Measurements from ENCODE around the gene TMEM108. TPM values are rescaled to one million over a fixed set of nuclear protein-coding genes. Genes with fewer than 3 reads are reported as not detected.

Gene TMEM108
- total RNA-seq, 1 donor from 2014 or later = 1.3 TPM

DNA sequence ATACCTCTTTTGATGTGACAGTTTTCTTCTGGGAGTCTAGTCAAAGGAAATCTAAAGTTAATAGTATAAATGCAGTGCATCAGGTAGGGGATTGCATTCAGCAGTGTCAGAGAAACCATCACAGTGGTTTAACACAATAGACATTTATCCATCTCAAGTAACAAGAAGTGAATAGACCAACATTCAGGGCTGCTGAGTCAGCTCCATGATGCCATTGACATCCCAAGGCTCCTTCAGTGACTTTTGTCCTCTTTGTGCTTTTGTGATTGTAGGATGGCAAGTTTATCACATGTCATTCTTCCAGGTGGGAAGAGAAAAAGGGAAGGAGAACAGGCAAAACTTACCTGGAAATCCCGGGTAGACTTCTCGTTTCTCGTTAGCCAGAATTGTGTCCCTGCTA, 158.3 kb downstream of the TMEM108 start:
- no peak for DNase-seq (ENCODE audit: low spot score)
- intact Hi-C loops (cut with DNase I) = no loop called here

DNA sequence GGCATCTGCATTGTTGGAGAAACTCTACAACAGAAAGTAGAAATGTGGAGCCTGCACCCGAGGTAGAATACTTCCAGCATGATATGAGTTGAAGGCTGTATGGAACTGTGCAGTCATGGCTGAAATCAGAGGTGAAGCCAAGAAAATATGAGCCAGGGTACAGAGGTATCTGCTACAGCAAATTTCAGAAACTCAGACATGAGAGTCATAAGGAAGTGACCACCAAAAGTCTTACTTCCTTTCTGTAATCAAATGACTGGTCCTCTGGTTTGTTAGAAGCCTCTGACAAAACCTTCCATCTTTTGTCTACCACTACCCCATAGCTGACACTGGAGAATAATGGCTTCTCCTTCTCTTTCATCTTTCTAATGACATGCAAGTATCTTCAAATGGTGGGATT, 159.4 kb downstream of the TMEM108 start:
- no peak for DNase-seq (ENCODE audit: low spot score)
- intact Hi-C loops (cut with DNase I) = no loop called here

DNA sequence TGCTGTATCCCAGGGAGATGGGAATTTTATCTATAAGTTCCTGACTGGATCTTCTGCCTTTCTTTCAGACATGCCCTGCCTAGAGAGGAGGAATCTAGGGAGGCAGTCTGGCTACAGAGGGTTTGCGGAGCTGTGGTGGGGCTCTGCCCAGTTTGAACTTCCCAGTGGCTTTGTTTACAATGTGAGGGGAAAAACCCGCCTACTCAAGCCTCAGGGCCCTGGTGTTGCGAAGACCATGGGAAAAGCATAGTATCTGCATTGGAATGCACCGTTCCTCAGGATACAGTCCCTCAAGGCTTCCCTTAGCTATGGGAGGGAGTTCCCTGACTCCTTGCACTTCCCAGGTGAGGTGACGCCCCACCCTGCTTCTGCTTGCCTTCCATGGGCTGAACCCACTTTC, 168.7 kb downstream of the TMEM108 start:
- DNase-seq (ENCODE audit: low spot score) = no peak

DNA sequence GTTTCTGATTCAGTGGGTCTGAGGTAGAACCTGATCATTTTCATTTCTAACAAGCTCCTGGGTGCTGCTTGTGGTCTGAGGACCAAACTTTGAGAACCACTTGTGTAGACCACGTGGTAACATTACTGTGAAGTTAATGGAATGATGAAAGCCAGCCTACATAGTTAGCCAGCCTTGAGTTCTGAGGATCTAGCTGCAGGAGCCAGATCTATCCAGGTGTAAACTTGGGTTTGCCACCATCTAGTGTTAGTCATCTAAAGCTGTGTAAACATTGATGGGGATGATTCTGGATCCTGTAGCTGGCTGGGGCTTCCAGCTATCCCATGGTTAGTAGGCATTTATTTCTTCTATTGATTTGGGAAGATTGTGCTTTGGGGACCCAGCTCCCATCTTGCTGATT, 170.0 kb downstream of the TMEM108 start:
- DNase-seq (ENCODE audit: low spot score) = no peak
- intact Hi-C loops (cut with DNase I) = no loop called here

More for the DNA sequence above, 168.7 kb downstream of the TMEM108 start:
- intact Hi-C loops (cut with DNase I) = no loop called here

DNA sequence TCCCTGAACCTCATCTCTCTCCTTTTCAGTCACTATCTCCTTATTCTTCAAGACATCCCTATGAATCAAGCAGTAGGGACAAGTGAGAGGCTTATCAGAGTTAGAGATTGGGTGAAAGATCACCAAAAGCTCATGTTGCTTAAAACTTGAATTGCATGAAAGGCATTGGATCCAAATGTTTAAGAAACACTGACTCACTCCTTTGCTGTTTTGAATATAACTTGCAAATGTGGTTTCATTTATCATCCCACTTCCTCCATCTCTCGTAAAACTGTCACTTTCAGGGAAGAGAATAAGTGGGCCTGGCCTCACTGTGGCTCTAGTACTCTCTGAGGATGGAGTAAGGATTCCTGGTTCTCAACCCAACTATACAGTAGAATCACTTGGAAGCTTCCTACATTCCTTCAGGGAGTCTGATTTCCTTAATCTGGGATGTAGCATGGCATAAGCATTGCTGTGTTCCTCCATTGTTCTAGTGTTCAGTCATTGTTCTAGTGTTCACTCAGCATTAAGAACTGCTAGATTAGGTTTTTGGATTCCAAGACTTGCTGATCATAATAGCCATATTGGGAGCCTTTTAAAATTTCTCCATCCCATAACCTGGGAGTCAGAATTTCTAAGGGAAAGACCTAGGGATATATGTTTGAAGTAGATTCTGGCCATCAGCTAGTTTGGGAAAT, 171.8 kb downstream of the TMEM108 start:
- intact Hi-C loops (cut with DNase I) = no loop called here
- DNase-seq (ENCODE audit: low spot score) = no peak

DNA sequence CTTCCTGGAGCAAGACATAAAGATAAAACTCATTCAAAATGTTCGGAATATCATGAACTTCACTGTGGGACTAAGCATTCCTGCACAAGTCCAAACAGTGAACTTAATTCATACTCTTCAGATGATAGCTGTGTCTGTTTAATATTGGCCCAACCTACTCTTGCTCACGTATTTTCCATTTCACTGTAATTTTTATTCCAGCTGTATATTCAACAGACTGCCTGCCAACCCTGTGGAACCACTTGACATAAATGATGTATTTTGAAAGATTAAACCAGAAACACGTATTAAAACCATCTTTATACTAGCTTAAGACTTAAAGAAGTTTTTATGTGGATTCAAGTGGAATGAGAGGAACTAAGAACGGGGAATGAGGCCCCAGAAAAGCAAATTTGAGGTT, 172.5 kb downstream of the TMEM108 start:
- no peak for DNase-seq (ENCODE audit: low spot score)
- intact Hi-C loops (cut with DNase I) = no loop called here

DNA sequence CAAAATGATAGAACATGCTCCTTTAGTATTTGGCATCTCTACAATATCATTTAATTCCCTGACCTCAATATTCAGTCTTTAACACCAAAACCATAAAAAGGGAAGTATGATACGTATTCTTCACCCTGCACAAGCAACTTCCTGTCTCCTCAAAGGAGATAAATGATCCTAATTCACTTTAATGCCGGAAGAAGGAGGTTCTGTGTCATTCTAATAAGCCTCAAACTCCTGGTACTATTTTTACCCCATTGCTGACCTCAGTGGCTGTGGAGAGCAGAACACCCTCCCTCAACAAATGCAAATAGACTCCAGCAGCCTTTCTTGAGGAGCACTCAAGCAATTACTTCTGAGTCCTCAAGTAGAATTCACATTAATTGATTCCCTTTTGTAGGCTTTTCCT, 173.3 kb downstream of the TMEM108 start:
- intact Hi-C loops (cut with DNase I) = no loop called here
- DNase-seq (ENCODE audit: low spot score) = no peak

DNA sequence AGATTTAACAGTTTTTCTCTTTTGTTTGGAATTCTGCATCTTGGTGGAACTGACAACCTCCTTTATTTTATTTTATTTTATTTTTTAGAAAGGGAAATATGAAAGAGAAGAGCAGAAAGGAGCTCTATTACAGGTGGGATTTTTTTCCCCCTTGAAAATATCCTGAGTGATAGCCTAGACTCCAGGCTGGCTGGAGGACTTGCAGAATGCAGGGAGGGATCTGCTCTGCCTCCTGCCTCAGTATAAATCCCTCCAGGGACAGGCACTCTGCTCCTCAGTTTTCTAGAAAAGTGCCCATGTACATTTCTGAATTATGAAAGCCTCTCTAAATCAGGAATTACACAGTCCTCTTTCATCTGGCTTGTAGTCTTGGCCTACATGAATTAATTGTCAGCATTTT, 173.7 kb downstream of the TMEM108 start:
- intact Hi-C loops (cut with DNase I) = no loop called here
- no peak for DNase-seq (ENCODE audit: low spot score)

DNA sequence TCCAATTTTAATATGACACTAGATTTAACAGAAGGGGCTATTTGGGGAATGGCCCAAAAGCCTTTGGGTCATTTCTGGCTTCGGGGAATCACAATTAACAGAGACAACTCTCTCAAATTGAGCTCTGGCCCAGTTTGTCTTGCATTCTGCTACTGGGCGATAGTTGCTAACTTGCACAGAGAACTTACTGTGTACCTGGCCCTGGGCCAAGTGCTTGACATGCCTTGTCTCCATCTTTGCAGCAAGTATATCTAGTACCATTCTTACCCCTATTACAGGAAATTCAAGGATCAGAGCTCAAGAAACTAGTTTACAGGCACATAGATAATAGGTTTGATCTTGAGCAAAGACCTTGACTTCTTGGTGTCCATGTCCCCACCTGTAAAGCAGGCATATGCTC, 175.7 kb downstream of the TMEM108 start:
- intact Hi-C loops (cut with DNase I) = no loop called here

DNA sequence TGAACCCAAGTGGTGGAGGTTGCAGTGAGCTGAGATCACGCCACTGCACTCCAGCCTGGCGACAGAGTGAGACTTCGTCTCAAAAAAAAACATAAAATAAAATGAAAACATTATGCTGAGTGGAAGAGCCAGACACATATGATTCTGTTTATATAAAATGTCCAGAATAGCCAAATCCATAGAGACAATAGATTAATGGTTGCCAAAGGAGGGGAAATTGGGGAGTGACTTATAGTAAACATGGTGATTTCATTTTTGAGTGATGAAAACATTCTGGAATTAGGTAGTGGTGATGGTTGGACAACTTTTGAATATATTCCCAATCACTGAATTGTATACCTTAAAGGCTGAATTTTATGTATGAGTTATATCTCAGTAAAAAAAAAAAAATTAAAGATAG, 189.6 kb downstream of the TMEM108 start:
- intact Hi-C loops (cut with DNase I) = no loop called here
- DNase-seq (ENCODE audit: low spot score) = no peak

More for the DNA sequence above, 175.7 kb downstream of the TMEM108 start:
- DNase-seq (ENCODE audit: low spot score) = no peak

DNA sequence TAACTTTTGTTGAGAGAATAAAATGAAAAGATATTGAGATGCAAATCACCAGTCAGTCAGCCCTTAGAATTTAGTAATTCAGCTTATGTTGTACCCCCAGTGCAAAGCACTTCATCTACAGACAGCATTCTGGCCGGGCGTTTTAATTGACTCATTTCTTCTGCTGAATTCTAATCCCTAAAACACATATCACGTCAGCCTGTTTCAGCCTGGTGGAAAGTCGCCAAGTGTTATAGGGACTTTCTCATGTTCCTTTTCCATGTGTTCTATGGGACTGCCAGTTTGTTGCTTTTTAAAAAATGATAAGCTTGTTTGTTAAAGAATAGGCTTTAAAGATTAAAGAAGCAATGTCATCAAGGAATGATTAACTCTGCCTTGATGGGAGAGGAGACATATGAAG, 192.0 kb downstream of the TMEM108 start:
- intact Hi-C loops (cut with DNase I) = no loop called here
- no peak for DNase-seq (ENCODE audit: low spot score)

DNA sequence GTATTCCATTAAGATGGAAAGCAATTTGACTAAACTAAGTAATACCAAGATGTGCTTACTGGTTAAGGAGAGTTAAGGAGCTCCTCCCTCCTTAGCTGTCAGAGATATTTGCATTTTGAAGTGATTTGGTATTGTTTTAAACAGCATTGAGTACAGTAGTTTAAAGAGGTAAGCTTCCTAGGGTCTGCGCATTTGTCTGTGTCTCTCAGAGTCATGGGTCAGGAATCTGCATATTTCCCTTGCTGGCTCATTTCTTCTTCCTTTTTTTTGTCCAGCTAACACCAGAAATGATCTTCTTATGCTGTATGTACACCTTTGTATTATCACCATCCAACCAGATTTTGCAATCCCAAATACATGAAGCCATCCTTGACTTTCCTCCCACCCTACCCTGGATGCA, 198.7 kb downstream of the TMEM108 start:
- no peak for DNase-seq (ENCODE audit: low spot score)
- intact Hi-C loops (cut with DNase I) = no loop called here

DNA sequence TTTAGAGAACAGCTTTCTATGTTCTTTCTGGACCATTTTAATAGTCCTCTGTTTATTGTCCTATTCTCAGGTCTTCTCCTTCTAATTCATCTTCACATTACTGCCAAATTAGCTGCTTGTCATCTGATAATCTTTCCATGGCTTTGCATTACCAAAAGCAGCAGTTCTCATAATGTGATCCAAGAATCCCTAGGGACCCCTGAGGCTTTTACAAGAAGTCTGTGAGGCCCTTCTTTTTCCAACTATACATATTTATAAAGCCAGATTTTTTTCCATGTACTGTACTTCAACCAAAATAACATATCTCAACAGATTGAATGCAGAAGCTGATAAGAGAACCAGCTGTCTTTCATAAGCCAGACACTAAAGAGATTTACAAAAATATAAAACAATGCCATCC, 199.2 kb downstream of the TMEM108 start:
- no peak for DNase-seq (ENCODE audit: low spot score)
- intact Hi-C loops (cut with DNase I) = no loop called here

DNA sequence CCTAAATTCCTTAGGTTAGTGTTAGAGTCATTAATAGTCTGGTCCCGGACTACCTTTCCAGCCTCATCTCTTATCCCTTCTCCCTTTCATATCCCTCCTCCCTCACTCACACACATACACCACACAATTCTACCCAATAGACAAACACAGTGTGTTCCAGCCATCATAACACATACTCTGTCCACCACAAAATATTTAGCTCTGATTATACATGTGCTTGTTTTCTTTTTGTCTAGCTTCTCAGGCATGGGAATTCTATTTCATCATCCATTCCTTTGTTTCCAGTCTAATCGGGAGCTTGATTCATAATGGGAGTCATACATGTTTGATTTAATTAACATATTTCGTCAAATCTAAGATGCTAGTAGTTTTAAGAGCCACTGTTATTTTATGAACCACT, 199.8 kb downstream of the TMEM108 start:
- DNase-seq (ENCODE audit: low spot score) = no peak
- intact Hi-C loops (cut with DNase I) = no loop called here

DNA sequence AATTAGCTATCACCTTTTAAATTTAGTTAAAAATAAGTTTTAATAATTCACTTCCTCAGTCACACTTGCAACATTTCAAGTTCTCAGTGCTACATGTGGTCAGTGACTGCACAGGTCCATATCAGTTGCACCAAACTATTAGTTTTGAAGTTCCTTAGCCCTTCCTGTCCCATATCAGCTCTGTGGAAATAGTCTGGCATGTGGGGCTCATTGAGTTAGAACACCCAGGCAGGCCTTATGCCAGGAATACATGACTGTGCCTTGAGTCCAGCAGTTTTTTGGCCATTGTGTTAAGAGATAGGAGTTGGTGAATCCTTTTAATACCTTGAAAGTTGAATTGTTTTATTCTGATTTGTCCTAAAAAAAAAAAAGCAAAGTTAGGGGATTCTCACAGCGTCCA, 207.9 kb downstream of the TMEM108 start:
- intact Hi-C loops (cut with DNase I) = no loop called here
- DNase-seq (ENCODE audit: low spot score) = no peak

DNA sequence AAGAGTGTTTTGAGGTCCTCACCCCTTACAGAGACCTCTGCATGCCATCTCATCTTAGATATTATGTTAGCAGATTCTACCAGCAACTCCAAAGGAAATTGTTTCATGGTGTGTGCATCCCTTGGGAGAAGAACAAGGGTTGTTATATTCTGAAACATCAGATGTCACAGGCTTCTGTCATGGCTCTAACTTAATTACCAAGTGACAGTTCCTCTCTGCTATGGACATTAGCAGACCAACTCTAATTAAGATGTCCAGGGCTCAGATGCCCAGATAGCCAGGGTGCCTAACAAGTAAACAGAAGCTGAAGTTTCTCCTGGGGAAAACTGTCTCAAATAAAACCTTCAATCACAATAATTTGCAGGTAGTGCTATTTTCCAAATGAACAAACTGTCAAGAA, 208.6 kb downstream of the TMEM108 start:
- DNase-seq (ENCODE audit: low spot score) = no peak
- intact Hi-C loops (cut with DNase I) = no loop called here

DNA sequence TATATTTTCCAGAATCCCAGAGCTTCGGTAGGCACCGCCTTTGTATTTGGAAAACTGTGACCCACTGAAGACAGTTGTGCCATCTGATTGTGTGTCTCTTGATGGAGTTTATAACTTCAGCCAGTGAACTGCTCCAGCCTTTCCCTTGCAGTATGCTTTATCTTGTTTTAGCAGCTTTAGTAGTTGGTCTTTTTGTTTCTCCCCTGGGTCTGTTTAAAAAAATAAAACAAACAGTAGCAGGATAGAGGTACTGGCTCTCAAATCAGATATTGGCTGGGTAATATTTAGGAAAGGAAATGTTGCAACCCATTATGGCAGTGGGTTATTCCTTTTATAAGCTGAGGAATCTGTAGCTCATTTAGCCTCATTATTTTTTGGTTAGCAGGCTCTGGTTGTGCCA, 210.2 kb downstream of the TMEM108 start:
- DNase-seq (ENCODE audit: low spot score) = no peak
- intact Hi-C loops (cut with DNase I) = no loop called here

DNA sequence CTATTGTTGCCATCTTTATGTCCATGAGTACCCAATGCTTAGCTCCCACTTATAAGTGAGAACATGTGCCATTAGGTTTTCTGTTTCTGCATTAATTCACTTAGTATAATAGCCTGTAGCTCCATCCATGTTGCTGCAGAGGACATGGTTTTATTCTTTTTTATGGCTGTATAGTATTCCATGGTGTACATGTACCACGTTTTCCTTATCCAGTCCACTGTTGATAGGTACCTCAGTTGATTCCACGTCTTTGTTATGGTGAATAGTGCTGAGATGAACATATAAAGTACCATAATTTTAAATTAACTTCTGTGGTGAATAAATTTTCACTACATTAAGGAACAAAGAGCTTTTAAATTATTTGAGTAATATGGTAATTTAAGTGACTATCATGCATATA, 211.3 kb downstream of the TMEM108 start:
- intact Hi-C loops (cut with DNase I) = no loop called here
- DNase-seq (ENCODE audit: low spot score) = no peak

DNA sequence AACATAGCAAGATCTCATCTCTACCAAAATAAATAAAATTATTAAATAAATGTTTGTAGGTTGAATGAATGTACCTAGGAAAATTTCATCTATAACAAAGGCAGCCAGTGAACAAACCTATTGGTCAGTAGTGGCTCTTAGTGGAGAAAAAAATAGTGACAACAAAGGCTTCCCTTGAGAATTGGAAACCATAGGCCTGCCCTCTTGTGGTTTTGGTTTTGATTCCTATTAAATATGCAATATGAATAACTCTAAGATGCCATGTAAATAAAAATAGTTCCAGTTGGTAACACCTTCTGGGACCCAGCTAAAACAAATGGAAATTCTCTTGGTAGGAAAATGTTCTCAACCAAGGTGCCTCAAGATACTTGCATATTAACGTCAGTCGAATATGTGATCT, 216.0 kb downstream of the TMEM108 start:
- intact Hi-C loops (cut with DNase I) = no loop called here
- no peak for DNase-seq (ENCODE audit: low spot score)

DNA sequence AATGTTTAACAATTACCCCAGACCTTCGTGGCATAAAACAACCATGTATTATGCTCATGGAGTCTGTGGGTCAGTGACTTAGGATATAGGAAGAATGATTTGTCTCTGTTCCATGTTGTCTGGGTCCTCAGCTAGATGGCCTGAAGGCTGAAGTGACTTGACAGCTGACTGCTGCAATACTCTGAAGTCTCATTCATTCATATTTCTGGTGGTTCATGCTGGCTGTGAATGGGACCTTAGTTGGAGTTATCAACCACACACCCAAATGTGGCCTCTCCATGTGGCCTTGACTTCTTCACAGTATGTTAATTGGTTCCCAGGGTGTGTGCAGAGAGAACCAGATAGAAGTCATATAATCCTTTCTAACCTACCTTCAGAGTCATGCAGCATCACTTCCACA, 216.5 kb downstream of the TMEM108 start:
- intact Hi-C loops (cut with DNase I) = no loop called here
- no peak for DNase-seq (ENCODE audit: low spot score)

DNA sequence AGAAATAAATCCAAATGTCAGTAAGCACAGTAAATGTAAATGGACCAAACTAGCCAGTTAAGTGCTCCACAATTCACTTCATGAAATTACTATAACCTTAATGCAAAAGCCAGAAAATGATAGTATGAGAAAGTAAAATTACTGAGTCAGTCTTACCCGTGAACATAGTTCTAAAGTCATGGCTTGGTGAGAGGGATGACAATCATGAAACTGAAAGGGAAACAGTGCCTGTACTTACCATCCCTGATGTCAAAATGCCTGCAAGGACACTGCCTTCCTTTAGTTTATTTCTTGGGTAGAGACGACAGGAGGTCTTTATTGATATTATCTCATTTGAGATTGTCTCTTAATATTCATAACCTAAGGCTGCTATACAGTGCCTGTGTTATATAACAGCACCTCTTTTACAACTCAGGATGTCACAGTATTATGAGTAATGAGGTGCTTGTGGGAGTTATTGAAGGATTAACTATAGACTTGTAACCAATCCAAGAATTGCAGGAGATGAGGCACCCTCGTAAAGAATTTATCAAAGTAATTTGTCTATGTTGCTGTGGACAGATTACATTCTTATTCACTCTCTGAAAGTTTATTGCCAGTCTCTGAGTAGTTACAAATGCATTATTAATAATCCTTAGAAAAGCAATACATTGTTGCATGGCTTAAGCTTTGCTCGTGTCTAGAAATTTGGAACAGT, 218.7 kb downstream of the TMEM108 start:
- DNase-seq (ENCODE audit: low spot score) = no peak
- intact Hi-C loops (cut with DNase I) = no loop called here

DNA sequence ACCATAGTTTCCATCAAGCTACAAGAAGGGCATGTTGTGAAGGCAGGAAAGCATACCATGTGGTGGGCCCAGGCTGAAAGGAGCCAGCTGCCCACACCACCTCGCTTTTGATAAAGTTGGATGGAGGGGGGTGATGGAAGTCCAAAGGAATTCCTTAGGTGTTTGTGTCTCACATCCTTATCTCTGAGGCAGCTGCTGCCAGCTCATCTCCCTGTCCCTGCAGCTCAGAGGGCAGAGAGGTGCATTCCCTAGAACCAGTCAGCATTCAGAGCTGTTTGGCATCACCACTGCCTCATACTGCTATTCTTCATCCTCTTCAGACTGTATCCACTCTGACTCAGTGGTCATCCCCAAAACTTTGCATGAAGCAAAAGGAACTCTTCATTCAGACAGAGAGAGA, 220.2 kb downstream of the TMEM108 start:
- intact Hi-C loops (cut with DNase I) = no loop called here
- no peak for DNase-seq (ENCODE audit: low spot score)
